GM18867 (cell line): Measurements from ENCODE around the gene GMNC.
"Not testable (repeated sequence)": the region's sequence is repeated elsewhere in the genome, so short reads cannot be mapped to it uniquely, and the experiment has no call there.

Experiments used
- ATAC-seq: cut with Tn5 transposase; IDR thresholded peaks from one replicate; pipeline ENCODE4 v1.9.1; 2021; ENCODE audit warnings: mild to moderate bottlenecking, moderate library complexity; ENCODE audit not compliant: unreplicated experiment

GMNC gene

GRCh38 chr3:190862209-190863118 lies at the start of gene GMNC:
TSS of gene GMNC (minus strand) at chr3:190862694. CDS start at chr3:190862615, 79 bp downstream.
- ATAC-seq = peak; percentile 46

- no peak for ATAC-seq
Observed at GRCh38 chr3:190911382-190911781, 48.9 kb upstream of the GMNC start.

GRCh38 chr3:190909908-190910307 lies 47.4 kb upstream of the GMNC start:
- ATAC-seq = no peak

- ATAC-seq = no peak
Observed at GRCh38 chr3:190903156-190903555, 40.7 kb upstream of the GMNC start.

GRCh38 chr3:190902292-190902691 lies 39.8 kb upstream of the GMNC start:
- no peak for ATAC-seq

GRCh38 chr3:190892395-190892902 lies 30.0 kb upstream of the GMNC start:
- ATAC-seq = peak; percentile 65

GRCh38 chr3:190886945-190887344 lies 24.5 kb upstream of the GMNC start:
- ATAC-seq = peak; percentile 92

GRCh38 chr3:190883973-190884832 lies 21.7 kb upstream of the GMNC start:
- peak; percentile 73 for ATAC-seq

GRCh38 chr3:190883141-190883540 lies 20.6 kb upstream of the GMNC start:
- no peak for ATAC-seq

GRCh38 chr3:190877925-190878324 lies 15.4 kb upstream of the GMNC start:
- no peak for ATAC-seq

GRCh38 chr3:190876433-190876832 lies 13.9 kb upstream of the GMNC start:
- not testable (repeated sequence) for ATAC-seq

- ATAC-seq = not testable (repeated sequence)
Observed at GRCh38 chr3:190875061-190875460, 12.6 kb upstream of the GMNC start.

- ATAC-seq = no peak
Observed at GRCh38 chr3:190870127-190870526, 7.6 kb upstream of the GMNC start.

GRCh38 chr3:190867071-190867470 lies 4.6 kb upstream of the GMNC start:
- ATAC-seq = no peak

- ATAC-seq = no peak
Observed at GRCh38 chr3:190865828-190866227, 3.3 kb upstream of the GMNC start.

GRCh38 chr3:190865419-190865818 lies 2.9 kb upstream of the GMNC start:
- ATAC-seq = peak; percentile 54

GRCh38 chr3:190864002-190864401 lies 1.5 kb upstream of the GMNC start:
- ATAC-seq = no peak

- ATAC-seq = no peak
Observed at GRCh38 chr3:190863119-190863465, 598 bp upstream of the GMNC start.

GRCh38 chr3:190860521-190860920 lies 2.0 kb downstream of the GMNC start:
- no peak for ATAC-seq

- no peak for ATAC-seq
Observed at GRCh38 chr3:190855151-190855550, 7.3 kb downstream of the GMNC start.

- ATAC-seq = no peak
Observed at GRCh38 chr3:190854062-190854461, 8.4 kb downstream of the GMNC start.

GRCh38 chr3:190853464-190853863 lies 9.0 kb downstream of the GMNC start:
- no peak for ATAC-seq
